K562 (cell line): ENCODE data around the gene NMBR. TPM values are rescaled to one million over a fixed set of nuclear protein-coding genes. Genes with fewer than 3 reads are reported as not detected.

Experiments
- CBFB ChIP-seq: sonication (generic); formaldehyde crosslinking; IDR thresholded peaks from 2 replicates; pipeline ENCODE4 v1.4.0; 2020; ENCODE audit warnings: mild to moderate bottlenecking, missing genetic modification reagents
- GATAD2B ChIP-seq: fragments of 450-650 bp; IDR thresholded peaks from 2 replicates; pipeline ENCODE4 v1.6.1; 2017; ENCODE audit warnings: mild to moderate bottlenecking, borderline replicate concordance
- MEF2A ChIP-seq: IDR thresholded peaks from 2 replicates; pipeline ENCODE4 v1.6.1; 2011; ENCODE audit warnings: low read depth, mild to moderate bottlenecking, low read length, moderate library complexity; ENCODE audit not compliant: control insufficient read depth
- NCOA6 ChIP-seq: fragments of 450-650 bp; IDR thresholded peaks from 2 replicates; pipeline ENCODE4 v1.6.1; 2017; ENCODE audit warnings: mild to moderate bottlenecking
- OTX1 ChIP-seq: fragments of 450-650 bp; formaldehyde crosslinking; IDR thresholded peaks from 2 replicates; pipeline ENCODE4 v1.4.0; 2022; ENCODE audit warnings: mild to moderate bottlenecking
- PCBP2 ChIP-seq: fragments of 200-400 bp; formaldehyde crosslinking; IDR thresholded peaks from 2 replicates; pipeline ENCODE4 v1.6.1; 2018; ENCODE audit warnings: low read length, low read depth, mild to moderate bottlenecking, moderate library complexity; ENCODE audit not compliant: poor library complexity, severe bottlenecking
- SREBF1 ChIP-seq: fragments of 150-350 bp; IDR thresholded peaks from 2 replicates; pipeline ENCODE4 v1.6.1; 2014; ENCODE audit warnings: antibody characterized with exemption, low read depth, low read length, borderline replicate concordance
- TAF15 ChIP-seq: fragments of 200-400 bp; formaldehyde crosslinking; IDR thresholded peaks from 2 replicates; pipeline ENCODE4 v1.6.1; 2017; ENCODE audit warnings: mild to moderate bottlenecking, low read depth, low read length, moderate library complexity
- ZNF121 ChIP-seq: sonication (generic); formaldehyde crosslinking; conservative IDR thresholded peaks from 2 replicates; pipeline ENCODE4 v1.8.0; 2022; ENCODE audit warnings: missing genetic modification reagents
- ZNF324 ChIP-seq: fragments of 250-450 bp; sonication (Bioruptor Pico); IDR thresholded peaks from 2 replicates; pipeline ENCODE4 v1.4.0; 2020; ENCODE audit warnings: mild to moderate bottlenecking
- ZSCAN29 ChIP-seq: fragments of 450-650 bp; IDR thresholded peaks from 2 replicates; pipeline ENCODE4 v1.6.1; 2017
- polyA plus RNA-seq, 8 experiments: library from polyadenylated mRNA; depleted of rRNA in 4 of 8; stranded (reverse) in 5 of 8; unstranded in 3 of 8; fragments of >200 nt; fragmentation: Nextera tagmentation in 2 of 8; fragmentation: Illumina TruSeq in 1 of 8; extraction: Ambion mirVana in 2 of 8; extraction: Trizol in 1 of 8; gene quantifications; 2 replicates each; pipeline versions ENCODE4 v1.2.1 to v1.2.3, GENCODE V29; 2011 to 2014; ENCODE audit warnings: inconsistent platforms in 1 of 8, missing spikeins in 1 of 8
- total RNA-seq, 7 experiments: library from RNA; depleted of rRNA in 6 of 7; stranded (reverse); fragments of >200 nt in 6 of 7; fragmentation: Illumina TruSeq in 2 of 7; extraction: Trizol in 2 of 7; gene quantifications; 2 replicates each; pipeline versions ENCODE4 v1.2.1 to v1.2.3, GENCODE V29; 2011 to 2021; ENCODE audit warnings: low replicate concordance in 1 of 7
- TF ChIP-seq, protein P1 (sequence below): fragments of 250-450 bp; sonication (Bioruptor Pico); IDR thresholded peaks from 2 replicates; pipeline ENCODE4 v1.4.0; 2020
- TF ChIP-seq, protein P2 (sequence below), 2 experiments: IDR thresholded peaks; 2 replicates each; pipeline ENCODE4 v1.6.1; 2011; ENCODE audit warnings: borderline replicate concordance in 1 of 2, control low read depth in 1 of 2, low read depth in 1 of 2, low read length in 1 of 2, mild to moderate bottlenecking in 1 of 2, mixed read lengths in 1 of 2, moderate library complexity in 1 of 2; ENCODE audit not compliant: insufficient read depth in 1 of 2, insufficient read length in 1 of 2, poor library complexity in 1 of 2, severe bottlenecking in 1 of 2; ENCODE audit errors: extremely low read depth in 1 of 2
- TF ChIP-seq, protein P3 (sequence below): fragments of 250-450 bp; sonication (Bioruptor Pico); IDR thresholded peaks from 2 replicates; pipeline ENCODE4 v1.8.0; 2021; ENCODE audit warnings: borderline replicate concordance, mild to moderate bottlenecking, moderate library complexity; ENCODE audit not compliant: poor library complexity, severe bottlenecking
- TF ChIP-seq, protein P4 (sequence below): sonication (generic); formaldehyde crosslinking; IDR thresholded peaks from 2 replicates; pipeline ENCODE4 v1.5.0; 2020; ENCODE audit warnings: missing genetic modification reagents
- TF ChIP-seq, protein P5 (sequence below): fragments of 450-650 bp; formaldehyde crosslinking; IDR thresholded peaks from 2 replicates; pipeline ENCODE4 v1.4.0; 2022; ENCODE audit warnings: mild to moderate bottlenecking, moderate library complexity

NMBR gene
- total and polyA plus RNA-seq, 9 of the 15 experiments (the other 6 are each of a cell fraction or from before 2014, with no cell fraction given): not detected

DNA sequence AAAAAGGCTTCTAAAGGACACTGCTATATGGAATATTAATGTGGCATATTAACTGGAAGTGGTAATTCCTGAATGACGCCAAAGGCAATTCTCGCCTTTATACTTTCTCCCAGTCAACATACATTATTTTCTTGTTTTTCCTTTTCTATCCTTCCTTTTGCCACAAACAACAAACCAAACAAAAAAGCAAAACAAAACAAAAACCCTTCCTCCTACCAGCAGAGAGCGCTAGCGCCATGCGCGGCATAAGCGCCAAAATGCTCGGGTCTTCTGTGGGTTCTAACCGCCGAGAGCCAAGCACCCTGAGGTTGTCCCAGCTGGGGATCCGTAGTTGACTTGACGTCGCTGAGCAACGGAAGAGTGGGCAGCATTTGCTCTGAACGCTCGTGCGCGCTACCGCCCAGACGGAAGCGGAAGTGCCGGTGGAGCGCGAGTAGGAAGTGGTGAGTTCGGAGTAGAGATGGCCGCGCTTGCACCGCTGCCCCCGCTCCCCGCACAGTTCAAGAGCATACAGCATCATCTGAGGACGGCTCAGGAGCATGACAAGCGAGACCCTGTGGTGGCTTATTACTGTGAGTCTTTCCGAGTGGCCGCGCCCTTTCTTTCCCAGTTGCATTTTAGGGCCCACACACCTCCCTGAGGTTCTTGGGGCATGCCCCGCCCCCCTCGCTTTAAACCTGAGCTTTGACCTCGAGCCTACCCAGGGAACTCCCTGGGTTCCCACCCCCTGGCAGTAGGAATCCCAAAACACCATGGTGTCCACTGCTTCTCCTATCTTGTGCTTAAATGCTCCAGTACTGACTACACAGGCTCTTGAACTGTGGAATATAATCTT is at the start of gene NMBR, which contains the start of gene VTA1 (continued):
- TF ChIP-seq, protein P1, sequence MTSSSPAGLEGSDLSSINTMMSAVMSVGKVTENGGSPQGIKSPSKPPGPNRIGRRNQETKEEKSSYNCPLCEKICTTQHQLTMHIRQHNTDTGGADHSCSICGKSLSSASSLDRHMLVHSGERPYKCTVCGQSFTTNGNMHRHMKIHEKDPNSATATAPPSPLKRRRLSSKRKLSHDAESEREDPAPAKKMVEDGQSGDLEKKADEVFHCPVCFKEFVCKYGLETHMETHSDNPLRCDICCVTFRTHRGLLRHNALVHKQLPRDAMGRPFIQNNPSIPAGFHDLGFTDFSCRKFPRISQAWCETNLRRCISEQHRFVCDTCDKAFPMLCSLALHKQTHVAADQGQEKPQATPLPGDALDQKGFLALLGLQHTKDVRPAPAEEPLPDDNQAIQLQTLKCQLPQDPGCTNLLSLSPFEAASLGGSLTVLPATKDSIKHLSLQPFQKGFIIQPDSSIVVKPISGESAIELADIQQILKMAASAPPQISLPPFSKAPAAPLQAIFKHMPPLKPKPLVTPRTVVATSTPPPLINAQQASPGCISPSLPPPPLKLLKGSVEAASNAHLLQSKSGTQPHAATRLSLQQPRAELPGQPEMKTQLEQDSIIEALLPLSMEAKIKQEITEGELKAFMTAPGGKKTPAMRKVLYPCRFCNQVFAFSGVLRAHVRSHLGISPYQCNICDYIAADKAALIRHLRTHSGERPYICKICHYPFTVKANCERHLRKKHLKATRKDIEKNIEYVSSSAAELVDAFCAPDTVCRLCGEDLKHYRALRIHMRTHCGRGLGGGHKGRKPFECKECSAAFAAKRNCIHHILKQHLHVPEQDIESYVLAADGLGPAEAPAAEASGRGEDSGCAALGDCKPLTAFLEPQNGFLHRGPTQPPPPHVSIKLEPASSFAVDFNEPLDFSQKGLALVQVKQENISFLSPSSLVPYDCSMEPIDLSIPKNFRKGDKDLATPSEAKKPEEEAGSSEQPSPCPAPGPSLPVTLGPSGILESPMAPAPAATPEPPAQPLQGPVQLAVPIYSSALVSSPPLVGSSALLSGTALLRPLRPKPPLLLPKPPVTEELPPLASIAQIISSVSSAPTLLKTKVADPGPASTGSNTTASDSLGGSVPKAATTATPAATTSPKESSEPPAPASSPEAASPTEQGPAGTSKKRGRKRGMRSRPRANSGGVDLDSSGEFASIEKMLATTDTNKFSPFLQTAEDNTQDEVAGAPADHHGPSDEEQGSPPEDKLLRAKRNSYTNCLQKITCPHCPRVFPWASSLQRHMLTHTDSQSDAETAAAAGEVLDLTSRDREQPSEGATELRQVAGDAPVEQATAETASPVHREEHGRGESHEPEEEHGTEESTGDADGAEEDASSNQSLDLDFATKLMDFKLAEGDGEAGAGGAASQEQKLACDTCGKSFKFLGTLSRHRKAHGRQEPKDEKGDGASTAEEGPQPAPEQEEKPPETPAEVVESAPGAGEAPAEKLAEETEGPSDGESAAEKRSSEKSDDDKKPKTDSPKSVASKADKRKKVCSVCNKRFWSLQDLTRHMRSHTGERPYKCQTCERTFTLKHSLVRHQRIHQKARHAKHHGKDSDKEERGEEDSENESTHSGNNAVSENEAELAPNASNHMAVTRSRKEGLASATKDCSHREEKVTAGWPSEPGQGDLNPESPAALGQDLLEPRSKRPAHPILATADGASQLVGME (CRISPR knock-in tag): no peak
- no peak for TF ChIP-seq TAF15
- no peak for TF ChIP-seq ZNF324 (CRISPR knock-in tag)
- no peak for TF ChIP-seq NCOA6
- TF ChIP-seq ZSCAN29: no peak
- no peak for TF ChIP-seq PCBP2
- peak; percentile 59; the same call in 1 of the 2 replicates for TF ChIP-seq GATAD2B
- TF ChIP-seq, protein P2, sequence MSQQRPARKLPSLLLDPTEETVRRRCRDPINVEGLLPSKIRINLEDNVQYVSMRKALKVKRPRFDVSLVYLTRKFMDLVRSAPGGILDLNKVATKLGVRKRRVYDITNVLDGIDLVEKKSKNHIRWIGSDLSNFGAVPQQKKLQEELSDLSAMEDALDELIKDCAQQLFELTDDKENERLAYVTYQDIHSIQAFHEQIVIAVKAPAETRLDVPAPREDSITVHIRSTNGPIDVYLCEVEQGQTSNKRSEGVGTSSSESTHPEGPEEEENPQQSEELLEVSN (IDR thresholded peaks at IDR 0.05; ENCODE audit: borderline replicate concordance in 1 of 2, extremely low read depth in 1 of 2, insufficient read depth in 1 of 2, insufficient read length in 1 of 2, low read depth in 1 of 2, low read length in 1 of 2, poor library complexity in 1 of 2, severe bottlenecking in 1 of 2): peak; percentile 74 to 79
- TF ChIP-seq MEF2A: no peak
- TF ChIP-seq ZNF121: no peak
- peak; percentile 91; the same call in 1 of the 2 replicates for TF ChIP-seq CBFB
- peak; percentile 65; the same call in 1 of the 2 replicates for TF ChIP-seq SREBF1
- TF ChIP-seq, protein P3, sequence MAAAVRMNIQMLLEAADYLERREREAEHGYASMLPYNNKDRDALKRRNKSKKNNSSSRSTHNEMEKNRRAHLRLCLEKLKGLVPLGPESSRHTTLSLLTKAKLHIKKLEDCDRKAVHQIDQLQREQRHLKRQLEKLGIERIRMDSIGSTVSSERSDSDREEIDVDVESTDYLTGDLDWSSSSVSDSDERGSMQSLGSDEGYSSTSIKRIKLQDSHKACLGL (CRISPR knock-in tag): no peak
- TF ChIP-seq, protein P4, sequence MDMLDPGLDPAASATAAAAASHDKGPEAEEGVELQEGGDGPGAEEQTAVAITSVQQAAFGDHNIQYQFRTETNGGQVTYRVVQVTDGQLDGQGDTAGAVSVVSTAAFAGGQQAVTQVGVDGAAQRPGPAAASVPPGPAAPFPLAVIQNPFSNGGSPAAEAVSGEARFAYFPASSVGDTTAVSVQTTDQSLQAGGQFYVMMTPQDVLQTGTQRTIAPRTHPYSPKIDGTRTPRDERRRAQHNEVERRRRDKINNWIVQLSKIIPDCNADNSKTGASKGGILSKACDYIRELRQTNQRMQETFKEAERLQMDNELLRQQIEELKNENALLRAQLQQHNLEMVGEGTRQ (CRISPR knock-in tag): no peak
- TF ChIP-seq OTX1: no peak
- TF ChIP-seq, protein P5, sequence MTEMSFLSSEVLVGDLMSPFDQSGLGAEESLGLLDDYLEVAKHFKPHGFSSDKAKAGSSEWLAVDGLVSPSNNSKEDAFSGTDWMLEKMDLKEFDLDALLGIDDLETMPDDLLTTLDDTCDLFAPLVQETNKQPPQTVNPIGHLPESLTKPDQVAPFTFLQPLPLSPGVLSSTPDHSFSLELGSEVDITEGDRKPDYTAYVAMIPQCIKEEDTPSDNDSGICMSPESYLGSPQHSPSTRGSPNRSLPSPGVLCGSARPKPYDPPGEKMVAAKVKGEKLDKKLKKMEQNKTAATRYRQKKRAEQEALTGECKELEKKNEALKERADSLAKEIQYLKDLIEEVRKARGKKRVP (CRISPR knock-in tag): no peak
